HG03064 (cell line): ENCODE results near the gene FUCA1.
"Not testable (repeated sequence)": the region's sequence is repeated elsewhere in the genome, so short reads cannot be mapped to it uniquely, and the experiment has no call there.

Experiments used
- ATAC-seq: cut with Tn5 transposase; IDR thresholded peaks from one replicate; pipeline ENCODE4 v1.9.1; 2021; ENCODE audit warnings: low read depth; ENCODE audit not compliant: unreplicated experiment

FUCA1 gene

GRCh38 chr1:23896491-23896890, 28.4 kb upstream of the FUCA1 start:
- no peak for ATAC-seq

- ATAC-seq = no peak
Measured at GRCh38 chr1:23895993-23896392, 27.9 kb upstream of the FUCA1 start.

- ATAC-seq = no peak
Measured at GRCh38 chr1:23895082-23895481, 27.0 kb upstream of the FUCA1 start.

GRCh38 chr1:23889074-23889473, 21.0 kb upstream of the FUCA1 start:
- ATAC-seq = no peak

GRCh38 chr1:23885222-23885621, 17.1 kb upstream of the FUCA1 start:
- no peak for ATAC-seq

GRCh38 chr1:23882746-23883145, 14.7 kb upstream of the FUCA1 start:
- ATAC-seq = no peak

GRCh38 chr1:23879809-23880208, 11.7 kb upstream of the FUCA1 start:
- ATAC-seq = no peak

GRCh38 chr1:23878668-23879067, 10.6 kb upstream of the FUCA1 start:
- no peak for ATAC-seq

GRCh38 chr1:23875382-23875781, 7.3 kb upstream of the FUCA1 start:
- no peak for ATAC-seq

GRCh38 chr1:23872421-23872820, 4.3 kb upstream of the FUCA1 start:
- ATAC-seq = no peak

- ATAC-seq = no peak
Measured at GRCh38 chr1:23869051-23869450, 961 bp upstream of the FUCA1 start.

GRCh38 chr1:23868557-23869016, 497 bp upstream of the FUCA1 start:
- no peak for ATAC-seq

- ATAC-seq = peak; percentile 12
Measured at GRCh38 chr1:23867542-23867894, 572 bp downstream of the FUCA1 start.

GRCh38 chr1:23865543-23865930, 2.6 kb downstream of the FUCA1 start:
- ATAC-seq = no peak

GRCh38 chr1:23864801-23865542, 3.1 kb downstream of the FUCA1 start:
- no peak for ATAC-seq

- ATAC-seq = no peak
Measured at GRCh38 chr1:23862640-23863039, 5.5 kb downstream of the FUCA1 start.

- ATAC-seq = no peak
Measured at GRCh38 chr1:23854568-23854967, 13.5 kb downstream of the FUCA1 start.

- not testable (repeated sequence) for ATAC-seq
Measured at GRCh38 chr1:23853124-23853523, 15.0 kb downstream of the FUCA1 start.

- not testable (repeated sequence) for ATAC-seq
Measured at GRCh38 chr1:23851406-23851805, 16.7 kb downstream of the FUCA1 start.

- no peak for ATAC-seq
Measured at GRCh38 chr1:23848673-23849616, 19.1 kb downstream of the FUCA1 start.

GRCh38 chr1:23847482-23848095, 20.5 kb downstream of the FUCA1 start:
- ATAC-seq = not testable (repeated sequence)
